Ovary (tissue), 3 donors: ENCODE results near the gene PTER.

ENCODE experiments used
- POLR2A ChIP-seq: fragments of 450-650 bp; IDR thresholded peaks from one replicate; pipeline ENCODE4 v1.6.1; 2017; ENCODE audit warnings: antibody characterized with exemption, mild to moderate bottlenecking, moderate library complexity
- TF ChIP-seq, protein P1 (sequence below), 3 donors: fragments of 450-650 bp in 2 of 3; fragments of 200-600 bp in 1 of 3; IDR thresholded peaks; one replicate each; pipeline versions ENCODE4 v1.5.1 to v1.8.0; 2016 to 2022; ENCODE audit warnings: antibody characterized with exemption in 3 of 3, mild to moderate bottlenecking in 1 of 3
- donor health status: DM: no; HTN: no; CAD: no.

DNA sequence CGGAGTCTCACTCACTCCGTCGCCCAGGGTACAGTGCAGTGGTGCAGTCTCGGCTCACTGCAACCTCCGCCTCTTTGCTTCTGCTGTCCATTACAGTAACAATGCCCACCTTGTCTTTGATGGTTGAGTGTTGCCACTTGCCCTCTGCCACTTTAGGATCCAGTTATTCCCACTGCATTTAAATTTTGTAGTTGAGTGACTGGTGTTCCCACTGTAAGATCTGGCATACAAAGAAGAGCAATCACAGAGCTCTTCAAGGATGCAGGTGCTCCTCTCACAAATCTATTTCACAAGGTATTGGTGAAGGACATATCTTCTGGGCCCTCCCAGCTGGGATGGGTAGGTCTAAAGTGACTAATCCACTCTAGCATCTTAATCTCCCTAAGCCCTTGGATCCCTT is 12.6 kb downstream of the PTER start:
- TF ChIP-seq, protein P1, sequence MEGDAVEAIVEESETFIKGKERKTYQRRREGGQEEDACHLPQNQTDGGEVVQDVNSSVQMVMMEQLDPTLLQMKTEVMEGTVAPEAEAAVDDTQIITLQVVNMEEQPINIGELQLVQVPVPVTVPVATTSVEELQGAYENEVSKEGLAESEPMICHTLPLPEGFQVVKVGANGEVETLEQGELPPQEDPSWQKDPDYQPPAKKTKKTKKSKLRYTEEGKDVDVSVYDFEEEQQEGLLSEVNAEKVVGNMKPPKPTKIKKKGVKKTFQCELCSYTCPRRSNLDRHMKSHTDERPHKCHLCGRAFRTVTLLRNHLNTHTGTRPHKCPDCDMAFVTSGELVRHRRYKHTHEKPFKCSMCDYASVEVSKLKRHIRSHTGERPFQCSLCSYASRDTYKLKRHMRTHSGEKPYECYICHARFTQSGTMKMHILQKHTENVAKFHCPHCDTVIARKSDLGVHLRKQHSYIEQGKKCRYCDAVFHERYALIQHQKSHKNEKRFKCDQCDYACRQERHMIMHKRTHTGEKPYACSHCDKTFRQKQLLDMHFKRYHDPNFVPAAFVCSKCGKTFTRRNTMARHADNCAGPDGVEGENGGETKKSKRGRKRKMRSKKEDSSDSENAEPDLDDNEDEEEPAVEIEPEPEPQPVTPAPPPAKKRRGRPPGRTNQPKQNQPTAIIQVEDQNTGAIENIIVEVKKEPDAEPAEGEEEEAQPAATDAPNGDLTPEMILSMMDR (IDR thresholded peaks at IDR 0.05) = no peak
- TF ChIP-seq POLR2A = no peak
